ENCODE data around the gene COL5A1.
"Not testable (repeated sequence)": the region's sequence is repeated elsewhere in the genome, so short reads cannot be mapped to it uniquely, and the experiment has no call there.

The COL5A1 gene

DNA sequence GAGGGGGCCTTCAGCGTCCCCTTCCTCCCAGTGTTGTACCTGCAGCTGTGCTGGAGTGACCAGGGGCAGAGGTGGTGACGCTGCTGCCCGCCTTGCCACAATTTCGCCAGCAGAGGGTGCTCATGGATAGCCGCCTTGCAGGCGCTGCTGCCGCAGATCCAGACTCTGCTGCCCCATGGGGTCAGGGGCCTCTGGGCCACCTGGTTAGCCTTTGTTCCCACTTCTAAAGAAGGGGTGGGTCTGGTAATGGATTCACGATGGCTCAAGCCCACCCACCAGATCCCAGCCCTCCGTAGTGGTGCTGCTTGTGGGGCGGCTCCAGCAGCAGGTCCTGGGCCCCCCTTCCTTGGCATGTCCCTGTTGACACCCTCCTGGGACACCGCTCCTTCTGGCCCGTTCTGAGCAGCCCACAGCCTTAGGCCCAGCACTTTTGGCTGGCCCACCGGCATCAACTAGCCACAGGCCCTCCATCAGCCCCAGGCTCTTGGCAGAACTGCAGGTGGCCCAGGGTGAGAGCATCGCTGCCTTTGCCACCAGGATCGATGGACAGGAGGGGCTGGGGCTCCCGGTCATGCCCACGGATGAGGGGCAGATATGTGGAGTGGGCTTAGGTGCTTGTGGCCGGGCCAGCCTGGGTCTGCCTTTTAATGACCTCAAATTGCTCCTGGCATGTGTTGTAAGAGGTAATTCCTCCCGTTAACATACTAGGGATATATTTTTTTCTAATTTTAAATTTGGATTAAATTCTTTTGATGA, 57.2 kb downstream of the COL5A1 start:
- peak; percentile 39 for DNase-seq (ENCODE audit: low read depth)
- no peak overlapping the region for H3K4me3 ChIP-seq (ENCODE audit: low read length)
- TF ChIP-seq, protein P1, sequence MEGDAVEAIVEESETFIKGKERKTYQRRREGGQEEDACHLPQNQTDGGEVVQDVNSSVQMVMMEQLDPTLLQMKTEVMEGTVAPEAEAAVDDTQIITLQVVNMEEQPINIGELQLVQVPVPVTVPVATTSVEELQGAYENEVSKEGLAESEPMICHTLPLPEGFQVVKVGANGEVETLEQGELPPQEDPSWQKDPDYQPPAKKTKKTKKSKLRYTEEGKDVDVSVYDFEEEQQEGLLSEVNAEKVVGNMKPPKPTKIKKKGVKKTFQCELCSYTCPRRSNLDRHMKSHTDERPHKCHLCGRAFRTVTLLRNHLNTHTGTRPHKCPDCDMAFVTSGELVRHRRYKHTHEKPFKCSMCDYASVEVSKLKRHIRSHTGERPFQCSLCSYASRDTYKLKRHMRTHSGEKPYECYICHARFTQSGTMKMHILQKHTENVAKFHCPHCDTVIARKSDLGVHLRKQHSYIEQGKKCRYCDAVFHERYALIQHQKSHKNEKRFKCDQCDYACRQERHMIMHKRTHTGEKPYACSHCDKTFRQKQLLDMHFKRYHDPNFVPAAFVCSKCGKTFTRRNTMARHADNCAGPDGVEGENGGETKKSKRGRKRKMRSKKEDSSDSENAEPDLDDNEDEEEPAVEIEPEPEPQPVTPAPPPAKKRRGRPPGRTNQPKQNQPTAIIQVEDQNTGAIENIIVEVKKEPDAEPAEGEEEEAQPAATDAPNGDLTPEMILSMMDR (conservative IDR thresholded peaks at IDR 0.05; ENCODE audit: low read length) = peak; percentile 72

DNA sequence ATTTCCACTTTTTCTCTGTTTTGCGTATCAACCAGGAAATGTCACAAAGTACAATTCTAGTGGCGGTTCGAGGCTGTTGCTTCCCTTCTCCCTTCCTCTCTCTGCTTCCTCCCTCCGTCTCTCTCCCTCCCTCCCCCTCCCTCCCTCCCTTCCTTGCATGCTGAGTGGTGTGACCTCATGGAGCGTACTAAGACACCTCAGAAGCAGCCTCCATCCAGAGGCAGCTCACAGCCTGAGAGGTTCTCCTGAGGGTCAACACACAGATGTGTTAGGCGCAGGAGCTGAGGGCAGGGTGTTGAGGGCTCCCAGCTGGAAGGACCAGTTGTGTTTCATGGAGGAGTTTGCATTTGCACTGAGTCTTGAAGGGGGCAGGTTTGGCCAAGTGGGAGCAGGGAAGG, 57.7 kb downstream of the COL5A1 start:
- no peak for DNase-seq (ENCODE audit: low read depth)
- TF ChIP-seq, protein P1 (conservative IDR thresholded peaks at IDR 0.05; ENCODE audit: low read length) = no peak

DNA sequence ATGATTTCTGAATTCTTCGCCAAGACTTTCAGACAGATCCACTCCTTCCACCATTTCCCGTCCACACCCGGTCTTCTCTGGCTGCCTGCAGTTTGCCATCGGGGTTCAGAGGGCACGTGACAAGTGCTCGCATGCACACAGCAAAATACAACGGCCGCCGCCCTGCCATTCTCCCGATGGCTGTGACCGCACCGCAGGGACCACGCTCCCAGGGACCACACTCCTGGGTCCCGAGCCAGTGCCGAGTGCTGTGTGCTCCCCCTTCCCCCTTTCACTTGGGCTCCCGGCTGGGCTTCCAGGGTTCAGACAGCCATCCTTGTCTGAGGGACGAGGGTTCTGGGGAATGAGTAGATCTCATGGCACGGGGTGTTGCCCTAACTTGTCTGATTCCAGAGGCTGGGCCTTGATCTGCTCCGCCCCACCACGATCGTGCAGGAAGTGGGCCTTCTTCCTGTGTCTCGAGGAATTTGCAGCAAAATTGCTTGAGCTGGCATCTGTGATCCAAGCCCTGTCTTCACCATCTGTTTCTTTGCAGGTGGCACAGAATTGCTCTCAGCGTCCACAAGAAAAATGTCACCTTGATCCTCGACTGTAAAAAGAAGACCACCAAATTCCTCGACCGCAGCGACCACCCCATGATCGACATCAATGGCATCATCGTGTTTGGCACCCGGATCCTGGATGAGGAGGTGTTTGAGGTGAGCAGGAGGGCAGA, 59.2 kb downstream of the COL5A1 start:
- no peak for DNase-seq (ENCODE audit: low read depth)
- TF ChIP-seq, protein P1 (conservative IDR thresholded peaks at IDR 0.05; ENCODE audit: low read length) = no peak
- no peak overlapping the region for H3K4me3 ChIP-seq (ENCODE audit: low read length)

More for the DNA sequence above, 57.7 kb downstream of the COL5A1 start:
- H3K4me3 ChIP-seq (ENCODE audit: low read length) = no peak overlapping the region

DNA sequence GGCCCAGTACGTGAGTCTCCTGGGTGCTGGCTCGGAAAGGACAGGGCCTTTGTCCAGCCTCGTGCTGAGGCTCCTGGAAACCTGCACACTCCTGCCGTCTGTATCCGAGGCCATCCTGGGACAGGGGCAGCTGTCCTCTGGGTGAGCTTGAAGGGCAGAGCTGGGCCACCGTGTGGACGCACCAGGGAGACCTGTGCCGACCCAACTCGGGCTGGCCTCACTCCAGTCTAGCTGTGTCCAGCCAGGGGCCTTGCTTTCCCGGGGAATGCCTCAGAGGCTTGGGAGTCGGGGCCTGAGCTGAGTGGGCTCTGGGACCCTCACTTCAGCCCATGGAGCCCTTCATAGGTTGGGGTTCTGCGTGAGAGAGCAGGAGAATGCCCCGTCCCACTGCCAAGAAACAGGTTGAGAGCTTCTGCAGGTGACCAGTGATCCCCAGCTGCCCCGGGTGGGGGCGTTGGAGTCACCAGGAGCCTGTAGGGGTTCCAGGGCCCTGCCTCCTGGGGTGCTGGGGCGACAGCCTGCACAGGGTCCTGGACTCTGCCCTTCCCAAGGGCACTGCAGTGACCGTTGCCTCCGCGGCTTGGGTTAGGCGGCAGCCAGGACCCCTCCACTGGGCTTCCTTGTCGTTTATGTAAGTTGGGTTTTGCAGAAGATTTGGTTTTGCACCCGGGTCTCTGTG, 60.1 kb downstream of the COL5A1 start:
- TF ChIP-seq, protein P1 (conservative IDR thresholded peaks at IDR 0.05; ENCODE audit: low read length) = no peak

DNA sequence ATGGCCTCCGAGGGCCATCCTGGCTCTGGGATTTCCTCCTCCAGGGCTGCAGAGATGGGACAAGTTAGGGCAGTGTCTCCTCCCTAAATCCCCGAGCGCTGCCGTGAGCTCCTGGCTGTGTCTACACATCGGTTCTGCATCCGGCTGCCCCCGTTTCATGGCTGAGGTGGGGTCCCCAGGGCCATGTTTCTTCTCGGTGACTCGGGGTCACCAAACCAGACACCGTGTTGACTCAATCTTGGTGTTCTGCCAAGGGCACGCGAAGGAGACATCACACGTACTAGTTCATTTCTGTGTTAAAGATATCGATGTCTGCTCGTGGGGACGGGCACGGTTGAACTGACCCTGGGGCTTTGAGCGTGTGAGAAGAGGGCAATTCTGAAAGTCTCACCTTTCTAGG, 60.7 kb downstream of the COL5A1 start:
- TF ChIP-seq, protein P1 (conservative IDR thresholded peaks at IDR 0.05; ENCODE audit: low read length) = no peak
- no peak for DNase-seq (ENCODE audit: low read depth)
- H3K4me3 ChIP-seq (ENCODE audit: low read length) = no peak overlapping the region

More for the DNA sequence above, 60.1 kb downstream of the COL5A1 start:
- no peak overlapping the region for H3K4me3 ChIP-seq (ENCODE audit: low read length)
- DNase-seq (ENCODE audit: low read depth) = no peak

DNA sequence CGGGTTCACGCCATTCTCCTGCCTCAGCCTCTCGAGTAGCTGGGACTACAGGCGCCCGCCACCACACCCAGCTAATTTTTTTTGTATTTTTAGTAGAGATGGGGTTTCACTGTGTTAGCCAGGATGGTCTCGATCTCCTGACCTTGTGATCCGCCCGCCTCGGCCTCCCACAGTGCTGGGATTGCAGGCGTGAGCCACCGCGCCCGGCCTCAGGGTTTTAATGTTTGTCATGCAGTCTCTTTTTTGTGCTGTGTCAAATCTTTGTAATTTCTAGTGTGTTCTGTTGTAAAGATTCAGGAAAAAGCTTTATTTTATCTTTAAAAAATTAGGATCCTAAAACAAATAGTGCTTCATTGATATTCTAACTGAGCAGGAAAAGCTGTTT, 62.1 kb downstream of the COL5A1 start:
- DNase-seq (ENCODE audit: low read depth); H3K4me3 ChIP-seq (ENCODE audit: low read length): not testable (repeated sequence)

DNA sequence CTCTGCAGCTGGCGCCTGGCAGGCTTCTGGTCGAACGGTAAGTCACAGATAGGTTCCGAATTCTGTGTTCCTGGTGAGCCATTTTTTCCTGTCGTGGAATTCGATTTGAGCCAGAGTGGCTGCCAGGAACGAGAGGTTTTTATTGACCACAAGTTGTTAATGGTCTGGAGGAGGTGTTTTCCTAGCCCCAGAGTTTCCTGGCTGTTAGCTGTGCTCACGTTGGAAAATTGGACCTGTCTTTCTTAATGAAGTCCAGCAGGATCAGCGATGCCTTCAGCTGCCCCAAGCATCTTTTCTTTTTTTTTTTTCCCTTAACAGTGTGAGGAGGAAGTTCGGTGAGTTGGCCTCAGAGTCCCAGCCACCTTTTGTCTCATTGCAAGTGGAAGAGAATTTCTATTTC, 62.9 kb downstream of the COL5A1 start:
- H3K4me3 ChIP-seq (ENCODE audit: low read length) = no peak overlapping the region
- TF ChIP-seq, protein P1 (conservative IDR thresholded peaks at IDR 0.05; ENCODE audit: low read length) = no peak

More for the DNA sequence above, 62.9 kb downstream of the COL5A1 start:
- DNase-seq (ENCODE audit: low read depth) = peak; percentile 43
